IMR-90 (cell line): Measurements from ENCODE around the gene FARP1. TPM values are rescaled to one million over a fixed set of nuclear protein-coding genes. Genes with fewer than 3 reads are reported as not detected.

Source experiments
- ATAC-seq: fragments of 200-7000 bp; cut with Tn5 transposase; 2 replicates; pipeline ENCODE4 v1.9.1; 2020; ENCODE audit warnings: low read depth, mild to moderate bottlenecking, moderate library complexity
- BruUV-seq: library from RNA; stranded (reverse); fragments of 400-500 nt; replicated peaks from 2 replicates; lab custom pipeline; 2021; lab: Mats Ljungman, UMichigan
- CTCF ChIA-PET: fragments of 300-600 bp; formaldehyde crosslinking; extraction: SDS; loops from one replicate; lab custom pipeline; 2021; ENCODE audit warnings: antibody characterized with exemption; lab: Yijun Ruan, JAX
- POLR2A ChIA-PET: fragments of 300-600 bp; sonication (Branson Sonifier 250); formaldehyde crosslinking; loops from one replicate; lab custom pipeline; 2022; ENCODE audit warnings: antibody characterized with exemption; ENCODE audit not compliant: unreplicated experiment; lab: Charles Lee
- DNase-seq: peaks from one replicate; pipeline ENCODE4 v3.0.0; 2013
- H2AFZ ChIP-seq: replicated peaks from 2 replicates; pipeline ENCODE3; 2013; ENCODE audit warnings: low read length, mild to moderate bottlenecking; ENCODE audit not compliant: poor library complexity
- H2AK5ac ChIP-seq: 2 replicates; pipeline ENCODE4 v1.6.1; 2013; ENCODE audit warnings: low read depth, low read length, inconsistent platforms
- H2AK9ac ChIP-seq: replicated peaks from 2 replicates; pipeline ENCODE3; 2013; ENCODE audit warnings: mild to moderate bottlenecking, low read depth, low read length, moderate library complexity; ENCODE audit not compliant: poor library complexity
- H2BK120ac ChIP-seq: 2 replicates; pipeline ENCODE4 v1.6.1; 2013; ENCODE audit warnings: low read depth, low read length, inconsistent platforms
- H2BK15ac ChIP-seq: 3 replicates; pipeline ENCODE4 v1.6.1; 2013; ENCODE audit warnings: low read depth, low read length, inconsistent platforms
- H2BK20ac ChIP-seq: 2 replicates; pipeline ENCODE4 v1.6.1; 2013; ENCODE audit warnings: low read depth, mild to moderate bottlenecking, inconsistent platforms, low read length, moderate library complexity
- H2BK5ac ChIP-seq: 2 replicates; pipeline ENCODE4 v1.6.1; 2013; ENCODE audit warnings: mild to moderate bottlenecking, low read depth, low read length, inconsistent platforms; ENCODE audit not compliant: poor library complexity, severe bottlenecking
- H3K14ac ChIP-seq: replicated peaks from 2 replicates; pipeline ENCODE4 v1.6.1; 2013; ENCODE audit warnings: low read depth, low read length, inconsistent platforms
- H3K18ac ChIP-seq: 2 replicates; pipeline ENCODE4 v1.6.1; 2013; ENCODE audit warnings: low read depth, low read length, control low read depth
- H3K23ac ChIP-seq: 2 replicates; pipeline ENCODE4 v1.6.1; 2013; ENCODE audit warnings: low read depth, low read length, inconsistent platforms
- H3K27ac ChIP-seq: 2 replicates; pipeline ENCODE4 v1.5.1; 2013; ENCODE audit warnings: mild to moderate bottlenecking, control low read depth, low read length; ENCODE audit not compliant: insufficient read depth
- H3K27me3 ChIP-seq: 2 replicates; pipeline ENCODE4 v1.6.1; 2013; ENCODE audit warnings: low read length; ENCODE audit not compliant: control insufficient read depth, insufficient read depth
- H3K36me3 ChIP-seq: 2 replicates; pipeline ENCODE4 v1.6.1; 2013; ENCODE audit warnings: low read length, mixed read lengths; ENCODE audit not compliant: control insufficient read depth, insufficient read depth
- H3K4ac ChIP-seq: 2 replicates; pipeline ENCODE4 v1.6.1; 2013; ENCODE audit warnings: low read depth, low read length, inconsistent platforms
- H3K4me1 ChIP-seq: 2 replicates; pipeline ENCODE4 v1.6.1; 2013; ENCODE audit warnings: low read length, mixed read lengths; ENCODE audit not compliant: control insufficient read depth, insufficient read depth
- H3K4me2 ChIP-seq: 2 replicates; pipeline ENCODE4 v1.6.1; 2013; ENCODE audit warnings: low read depth, mild to moderate bottlenecking, control low read depth, low read length, moderate library complexity
- H3K4me3 ChIP-seq: 2 replicates; pipeline ENCODE4 v1.5.1; 2013; ENCODE audit warnings: low read depth, mild to moderate bottlenecking, control low read depth, low read length, moderate library complexity; ENCODE audit not compliant: insufficient read depth
- H3K56ac ChIP-seq: 2 replicates; pipeline ENCODE4 v1.6.1; 2013; ENCODE audit warnings: low read length, inconsistent platforms; ENCODE audit not compliant: insufficient read depth; ENCODE audit errors: extremely low read depth
- H3K79me1 ChIP-seq, 2 experiments: 2 replicates each; pipeline ENCODE4 v1.6.1; 2013; ENCODE audit warnings: low read length in 2 of 2, inconsistent platforms in 1 of 2, low read depth in 1 of 2
- H3K9ac ChIP-seq: 2 replicates; pipeline ENCODE4 v1.6.1; 2013; ENCODE audit warnings: low read depth, low read length, control low read depth
- H3K9me1 ChIP-seq: 2 replicates; pipeline ENCODE4 v1.6.1; 2013; ENCODE audit warnings: low read length, inconsistent platforms; ENCODE audit not compliant: insufficient read depth
- H3K9me3 ChIP-seq: 2 replicates; pipeline ENCODE4 v1.6.1; 2013; ENCODE audit warnings: low read length; ENCODE audit not compliant: control insufficient read depth, insufficient read depth
- H4K20me1 ChIP-seq: 2 replicates; pipeline ENCODE4 v1.6.1; 2013; ENCODE audit warnings: low read length, inconsistent platforms; ENCODE audit not compliant: insufficient read depth
- H4K5ac ChIP-seq: 2 replicates; pipeline ENCODE4 v1.6.1; 2013; ENCODE audit warnings: mild to moderate bottlenecking, low read depth, low read length, control low read depth
- H4K8ac ChIP-seq, 2 experiments: 2 replicates each; pipeline ENCODE4 v1.6.1; 2013; ENCODE audit warnings: low read depth in 2 of 2, low read length in 2 of 2, control low read depth in 1 of 2, inconsistent platforms in 1 of 2
- H4K91ac ChIP-seq: 2 replicates; pipeline ENCODE4 v1.6.1; 2013; ENCODE audit warnings: low read depth, low read length, inconsistent platforms; ENCODE audit not compliant: insufficient read depth
- CEBPB ChIP-seq: IDR thresholded peaks from 2 replicates; pipeline ENCODE4 v1.6.1; 2012; ENCODE audit warnings: low read depth, low read length, improper control_type of control experiment
- POLR2A ChIP-seq: IDR thresholded peaks from 2 replicates; pipeline ENCODE4 v1.6.1; 2012; ENCODE audit warnings: mild to moderate bottlenecking, low read depth, low read length
- WGBS, 2 experiments: methylation state at CpG; one replicate each; pipeline versions ENCODE4 v1.1.5 to v1.1.7; 2013; ENCODE audit warnings: missing lambda C conversion rate in 2 of 2; ENCODE audit not compliant: insufficient read length in 1 of 2; ENCODE audit errors: extremely low coverage in 2 of 2; 5-methylcytosine and 5-hydroxymethylcytosine counted together
- dilution Hi-C: fragments of 300-500 bp; cut with HindIII; formaldehyde crosslinking; loops from one replicate; pipeline ENCODE4 v1.14.3; 2018; ENCODE audit warnings: low sequenced_read_pairs; ENCODE audit not compliant: unreplicated experiment
- in situ Hi-C: fragments of 300-500 bp; cut with MboI; formaldehyde crosslinking; loops from 3 replicates; pipeline ENCODE4 v1.14.3; 2019; ENCODE audit warnings: low sequenced_read_pairs, inconsistent platforms, mixed read lengths
- intact Hi-C: fragments of 100-400 bp; cut with micrococcal nuclease; formaldehyde crosslinking; loops from 2 replicates; pipeline ENCODE4 v1.10.0; 2022
- polyA plus RNA-seq, 3 experiments: library from polyadenylated mRNA; depleted of rRNA; stranded (reverse); fragments of >200 nt; gene quantifications; 2 replicates each; pipeline ENCODE4 v1.2.3, GENCODE V29; 2012; ENCODE audit warnings: low replicate concordance in 1 of 3
- total RNA-seq: library from RNA; depleted of rRNA; stranded (reverse); fragments of >200 nt; gene quantifications from 2 replicates; pipeline ENCODE4 v1.2.3, GENCODE V29; 2012
- TF ChIP-seq, protein P1 (sequence below): fragments of 150-350 bp; IDR thresholded peaks from 2 replicates; pipeline ENCODE4 v1.6.1; 2016; ENCODE audit warnings: low read depth, mild to moderate bottlenecking, low read length, moderate library complexity, borderline replicate concordance

Gene FARP1
- total and polyA plus RNA-seq, 2 of the 4 experiments (the other 2 are of a cell fraction): 39.6 to 57.0 TPM

- ChIA-PET CTCF (no interaction called here), POLR2A (no interaction called here)
- peaks cover 21% of the 10 kb centered on the region for H3K4me1 ChIP-seq
- H2BK5ac ChIP-seq: no peak overlapping the region
- no peak overlapping the region for H3K27ac ChIP-seq
- H4K91ac ChIP-seq: no peak overlapping the region; the same call in 1 of the 2 replicates
- no peak overlapping the region for H2AFZ ChIP-seq
- peaks cover 53 to 86% of the 10 kb centered on the region in 2 experiments for H3K79me1 ChIP-seq
- no peak overlapping the region; the same call in 1 of the 2 replicates for H3K18ac ChIP-seq
- dilution Hi-C loops: no loop called here
- DNase-seq (peak; percentile 50), ATAC-seq (no peak)
- intact Hi-C loops: no loop called here
- H3K27me3 ChIP-seq: no peaks in the 10 kb centered on the region
- H2AK5ac ChIP-seq: no peak overlapping the region; the same call in 1 of the 2 replicates
- H3K9me3 ChIP-seq: no peaks in the 10 kb centered on the region
- TF ChIP-seq POLR2A (no peak), CEBPB (peak; percentile 43; the same call in 1 of the 2 replicates)
- TF ChIP-seq, protein P1, sequence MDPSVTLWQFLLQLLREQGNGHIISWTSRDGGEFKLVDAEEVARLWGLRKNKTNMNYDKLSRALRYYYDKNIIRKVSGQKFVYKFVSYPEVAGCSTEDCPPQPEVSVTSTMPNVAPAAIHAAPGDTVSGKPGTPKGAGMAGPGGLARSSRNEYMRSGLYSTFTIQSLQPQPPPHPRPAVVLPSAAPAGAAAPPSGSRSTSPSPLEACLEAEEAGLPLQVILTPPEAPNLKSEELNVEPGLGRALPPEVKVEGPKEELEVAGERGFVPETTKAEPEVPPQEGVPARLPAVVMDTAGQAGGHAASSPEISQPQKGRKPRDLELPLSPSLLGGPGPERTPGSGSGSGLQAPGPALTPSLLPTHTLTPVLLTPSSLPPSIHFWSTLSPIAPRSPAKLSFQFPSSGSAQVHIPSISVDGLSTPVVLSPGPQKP: no peak
- H4K5ac ChIP-seq: no peak overlapping the region
- H3K56ac ChIP-seq: no peak overlapping the region
- WGBS, 2 experiments: no CpG with 5 or more reads among the region's 6 CpGs
- H2BK120ac ChIP-seq: peak overlapping the region; percentile 47; the same call in 1 of the 2 replicates
- 0 out of 4 replicates have a peak overlapping the region, but pooled peaks of 1 of the 2 experiments have one; percentile 18 for H4K8ac ChIP-seq
- no peak overlapping the region for H3K4me3 ChIP-seq
- no TSS peak for BruUV-seq
- no peak overlapping the region; the same call in 1 of the 2 replicates for H3K4ac ChIP-seq
- in situ Hi-C loops: no loop called here
- H3K14ac ChIP-seq: no peak overlapping the region
- H3K23ac ChIP-seq: peak overlapping the region; percentile 29; the same call in 1 of the 2 replicates
- H3K9ac ChIP-seq: no peak overlapping the region
- H3K4me2 ChIP-seq: no peak overlapping the region
- no peak overlapping the region for H2BK20ac ChIP-seq
- peak overlapping the region; percentile 51 for H2AK9ac ChIP-seq
- peaks cover 74% of the 10 kb centered on the region for H4K20me1 ChIP-seq
- H3K36me3 ChIP-seq: no peaks in the 10 kb centered on the region
- no peak overlapping the region for H2BK15ac ChIP-seq
- peaks cover 37% of the 10 kb centered on the region for H3K9me1 ChIP-seq
These were observed 349.6 kb downstream of the FARP1 start for GRCh38 chr13:98492335-98493041.
